ENCODE results near the gene EID2B.

Gene EID2B

DNA sequence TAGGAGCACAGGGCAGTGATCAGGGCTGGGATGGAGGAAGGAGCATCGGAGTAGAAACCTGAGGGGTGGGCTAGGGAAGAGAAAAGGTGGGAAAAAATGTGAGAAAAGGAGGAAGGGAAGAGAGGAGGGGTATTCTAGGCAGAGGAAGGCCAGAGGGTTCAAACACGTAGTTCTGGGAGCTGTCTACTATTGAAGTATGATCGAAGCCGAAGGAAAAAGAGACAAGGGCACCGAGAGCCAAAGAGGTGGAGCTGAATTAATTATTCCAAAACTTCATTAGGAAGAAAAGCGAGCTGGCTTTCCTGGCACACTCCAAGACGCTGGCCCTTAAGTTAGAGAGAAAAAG, 26.1 kb downstream of the EID2B start (continued):
- TF ChIP-seq, protein P1, sequence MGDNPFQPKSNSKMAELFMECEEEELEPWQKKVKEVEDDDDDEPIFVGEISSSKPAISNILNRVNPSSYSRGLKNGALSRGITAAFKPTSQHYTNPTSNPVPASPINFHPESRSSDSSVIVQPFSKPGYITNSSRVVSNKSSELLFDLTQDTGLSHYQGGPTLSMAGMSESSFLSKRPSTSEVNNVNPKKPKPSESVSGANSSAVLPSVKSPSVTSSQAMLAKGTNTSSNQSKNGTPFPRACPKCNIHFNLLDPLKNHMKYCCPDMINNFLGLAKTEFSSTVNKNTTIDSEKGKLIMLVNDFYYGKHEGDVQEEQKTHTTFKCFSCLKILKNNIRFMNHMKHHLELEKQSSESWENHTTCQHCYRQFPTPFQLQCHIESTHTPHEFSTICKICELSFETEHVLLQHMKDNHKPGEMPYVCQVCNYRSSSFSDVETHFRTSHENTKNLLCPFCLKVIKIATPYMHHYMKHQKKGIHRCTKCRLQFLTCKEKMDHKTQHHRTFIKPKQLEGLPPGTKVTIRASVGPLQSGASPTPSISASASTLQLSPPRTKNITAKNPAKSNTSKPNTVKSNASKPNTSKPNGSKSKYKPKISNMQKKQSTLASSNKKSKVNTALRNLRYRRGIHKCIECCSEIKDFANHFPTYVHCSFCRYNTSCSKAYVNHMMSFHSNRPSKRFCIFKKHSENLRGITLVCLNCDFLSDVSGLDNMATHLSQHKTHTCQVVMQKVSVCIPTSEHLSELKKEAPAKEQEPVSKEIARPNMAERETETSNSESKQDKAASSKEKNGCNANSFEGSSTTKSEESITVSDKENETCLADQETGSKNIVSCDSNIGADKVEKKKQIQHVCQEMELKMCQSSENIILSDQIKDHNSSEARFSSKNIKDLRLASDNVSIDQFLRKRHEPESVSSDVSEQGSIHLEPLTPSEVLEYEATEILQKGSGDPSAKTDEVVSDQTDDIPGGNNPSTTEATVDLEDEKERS (tag by site-specific recombination; IDR thresholded peaks at IDR 0.05), result no peak
- TF ChIP-seq ZNF785 (tag by site-specific recombination; IDR thresholded peaks at IDR 0.05), result peak; percentile 53
- TF ChIP-seq ZNF621 (tag by site-specific recombination; IDR thresholded peaks at IDR 0.05), result no peak
- TF ChIP-seq HOXC10 (CRISPR knock-in tag; IDR thresholded peaks at IDR 0.05), result no peak
- no peak for TF ChIP-seq ZNF555 (tag by site-specific recombination; conservative IDR thresholded peaks at IDR 0.05)
- peak; percentile 77 for TF ChIP-seq ZNF366 (tag by site-specific recombination; conservative IDR thresholded peaks at IDR 0.05)
- TF ChIP-seq, protein P2, sequence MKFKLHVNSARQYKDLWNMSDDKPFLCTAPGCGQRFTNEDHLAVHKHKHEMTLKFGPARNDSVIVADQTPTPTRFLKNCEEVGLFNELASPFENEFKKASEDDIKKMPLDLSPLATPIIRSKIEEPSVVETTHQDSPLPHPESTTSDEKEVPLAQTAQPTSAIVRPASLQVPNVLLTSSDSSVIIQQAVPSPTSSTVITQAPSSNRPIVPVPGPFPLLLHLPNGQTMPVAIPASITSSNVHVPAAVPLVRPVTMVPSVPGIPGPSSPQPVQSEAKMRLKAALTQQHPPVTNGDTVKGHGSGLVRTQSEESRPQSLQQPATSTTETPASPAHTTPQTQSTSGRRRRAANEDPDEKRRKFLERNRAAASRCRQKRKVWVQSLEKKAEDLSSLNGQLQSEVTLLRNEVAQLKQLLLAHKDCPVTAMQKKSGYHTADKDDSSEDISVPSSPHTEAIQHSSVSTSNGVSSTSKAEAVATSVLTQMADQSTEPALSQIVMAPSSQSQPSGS (tag by site-specific recombination; IDR thresholded peaks at IDR 0.05; ENCODE audit: low read depth), result no peak
- TF ChIP-seq, protein P3, sequence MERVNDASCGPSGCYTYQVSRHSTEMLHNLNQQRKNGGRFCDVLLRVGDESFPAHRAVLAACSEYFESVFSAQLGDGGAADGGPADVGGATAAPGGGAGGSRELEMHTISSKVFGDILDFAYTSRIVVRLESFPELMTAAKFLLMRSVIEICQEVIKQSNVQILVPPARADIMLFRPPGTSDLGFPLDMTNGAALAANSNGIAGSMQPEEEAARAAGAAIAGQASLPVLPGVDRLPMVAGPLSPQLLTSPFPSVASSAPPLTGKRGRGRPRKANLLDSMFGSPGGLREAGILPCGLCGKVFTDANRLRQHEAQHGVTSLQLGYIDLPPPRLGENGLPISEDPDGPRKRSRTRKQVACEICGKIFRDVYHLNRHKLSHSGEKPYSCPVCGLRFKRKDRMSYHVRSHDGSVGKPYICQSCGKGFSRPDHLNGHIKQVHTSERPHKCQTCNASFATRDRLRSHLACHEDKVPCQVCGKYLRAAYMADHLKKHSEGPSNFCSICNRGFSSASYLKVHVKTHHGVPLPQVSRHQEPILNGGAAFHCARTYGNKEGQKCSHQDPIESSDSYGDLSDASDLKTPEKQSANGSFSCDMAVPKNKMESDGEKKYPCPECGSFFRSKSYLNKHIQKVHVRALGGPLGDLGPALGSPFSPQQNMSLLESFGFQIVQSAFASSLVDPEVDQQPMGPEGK (tag by site-specific recombination; IDR thresholded peaks at IDR 0.05), result no peak
- TF ChIP-seq ZNF600 (tag by site-specific recombination; IDR thresholded peaks at IDR 0.05), result no peak
- TF ChIP-seq, protein P4, sequence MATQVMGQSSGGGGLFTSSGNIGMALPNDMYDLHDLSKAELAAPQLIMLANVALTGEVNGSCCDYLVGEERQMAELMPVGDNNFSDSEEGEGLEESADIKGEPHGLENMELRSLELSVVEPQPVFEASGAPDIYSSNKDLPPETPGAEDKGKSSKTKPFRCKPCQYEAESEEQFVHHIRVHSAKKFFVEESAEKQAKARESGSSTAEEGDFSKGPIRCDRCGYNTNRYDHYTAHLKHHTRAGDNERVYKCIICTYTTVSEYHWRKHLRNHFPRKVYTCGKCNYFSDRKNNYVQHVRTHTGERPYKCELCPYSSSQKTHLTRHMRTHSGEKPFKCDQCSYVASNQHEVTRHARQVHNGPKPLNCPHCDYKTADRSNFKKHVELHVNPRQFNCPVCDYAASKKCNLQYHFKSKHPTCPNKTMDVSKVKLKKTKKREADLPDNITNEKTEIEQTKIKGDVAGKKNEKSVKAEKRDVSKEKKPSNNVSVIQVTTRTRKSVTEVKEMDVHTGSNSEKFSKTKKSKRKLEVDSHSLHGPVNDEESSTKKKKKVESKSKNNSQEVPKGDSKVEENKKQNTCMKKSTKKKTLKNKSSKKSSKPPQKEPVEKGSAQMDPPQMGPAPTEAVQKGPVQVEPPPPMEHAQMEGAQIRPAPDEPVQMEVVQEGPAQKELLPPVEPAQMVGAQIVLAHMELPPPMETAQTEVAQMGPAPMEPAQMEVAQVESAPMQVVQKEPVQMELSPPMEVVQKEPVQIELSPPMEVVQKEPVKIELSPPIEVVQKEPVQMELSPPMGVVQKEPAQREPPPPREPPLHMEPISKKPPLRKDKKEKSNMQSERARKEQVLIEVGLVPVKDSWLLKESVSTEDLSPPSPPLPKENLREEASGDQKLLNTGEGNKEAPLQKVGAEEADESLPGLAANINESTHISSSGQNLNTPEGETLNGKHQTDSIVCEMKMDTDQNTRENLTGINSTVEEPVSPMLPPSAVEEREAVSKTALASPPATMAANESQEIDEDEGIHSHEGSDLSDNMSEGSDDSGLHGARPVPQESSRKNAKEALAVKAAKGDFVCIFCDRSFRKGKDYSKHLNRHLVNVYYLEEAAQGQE (tag by site-specific recombination; IDR thresholded peaks at IDR 0.05), result peak; percentile 37; the same call in 1 of the 2 replicates
- TF ChIP-seq SP3 (tag by site-specific recombination; IDR thresholded peaks at IDR 0.05), result no peak; the same call in 1 of the 2 replicates
- no peak for TF ChIP-seq ZNF561 (tag by site-specific recombination; IDR thresholded peaks at IDR 0.05; ENCODE audit: borderline replicate concordance)
- TF ChIP-seq ZNF544 (tag by site-specific recombination; IDR thresholded peaks at IDR 0.05), result no peak
- TF ChIP-seq, protein P5, sequence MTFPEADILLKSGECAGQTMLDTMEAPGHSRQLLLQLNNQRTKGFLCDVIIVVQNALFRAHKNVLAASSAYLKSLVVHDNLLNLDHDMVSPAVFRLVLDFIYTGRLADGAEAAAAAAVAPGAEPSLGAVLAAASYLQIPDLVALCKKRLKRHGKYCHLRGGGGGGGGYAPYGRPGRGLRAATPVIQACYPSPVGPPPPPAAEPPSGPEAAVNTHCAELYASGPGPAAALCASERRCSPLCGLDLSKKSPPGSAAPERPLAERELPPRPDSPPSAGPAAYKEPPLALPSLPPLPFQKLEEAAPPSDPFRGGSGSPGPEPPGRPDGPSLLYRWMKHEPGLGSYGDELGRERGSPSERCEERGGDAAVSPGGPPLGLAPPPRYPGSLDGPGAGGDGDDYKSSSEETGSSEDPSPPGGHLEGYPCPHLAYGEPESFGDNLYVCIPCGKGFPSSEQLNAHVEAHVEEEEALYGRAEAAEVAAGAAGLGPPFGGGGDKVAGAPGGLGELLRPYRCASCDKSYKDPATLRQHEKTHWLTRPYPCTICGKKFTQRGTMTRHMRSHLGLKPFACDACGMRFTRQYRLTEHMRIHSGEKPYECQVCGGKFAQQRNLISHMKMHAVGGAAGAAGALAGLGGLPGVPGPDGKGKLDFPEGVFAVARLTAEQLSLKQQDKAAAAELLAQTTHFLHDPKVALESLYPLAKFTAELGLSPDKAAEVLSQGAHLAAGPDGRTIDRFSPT (tag by site-specific recombination; IDR thresholded peaks at IDR 0.05), result 0 out of 2 replicates have a peak, but pooled peaks have one; percentile 10
- no peak for TF ChIP-seq OSR2 (tag by site-specific recombination; IDR thresholded peaks at IDR 0.05)
- no peak for TF ChIP-seq ZNF664 (tag by site-specific recombination; IDR thresholded peaks at IDR 0.05)
- TF ChIP-seq ZNF596 (tag by site-specific recombination; IDR thresholded peaks at IDR 0.05), result no peak
- TF ChIP-seq ZNF558 (tag by site-specific recombination; IDR thresholded peaks at IDR 0.05), result no peak
- no peak for TF ChIP-seq ZNF701 (tag by site-specific recombination; IDR thresholded peaks at IDR 0.05)
- peak; percentile 25; the same call in 1 of the 2 replicates for TF ChIP-seq ZBTB17 (tag by site-specific recombination; IDR thresholded peaks at IDR 0.05)
- no peak for TF ChIP-seq ZNF76 (tag by site-specific recombination; IDR thresholded peaks at IDR 0.05; ENCODE audit: borderline replicate concordance, low read depth)
- TF ChIP-seq, protein P6, sequence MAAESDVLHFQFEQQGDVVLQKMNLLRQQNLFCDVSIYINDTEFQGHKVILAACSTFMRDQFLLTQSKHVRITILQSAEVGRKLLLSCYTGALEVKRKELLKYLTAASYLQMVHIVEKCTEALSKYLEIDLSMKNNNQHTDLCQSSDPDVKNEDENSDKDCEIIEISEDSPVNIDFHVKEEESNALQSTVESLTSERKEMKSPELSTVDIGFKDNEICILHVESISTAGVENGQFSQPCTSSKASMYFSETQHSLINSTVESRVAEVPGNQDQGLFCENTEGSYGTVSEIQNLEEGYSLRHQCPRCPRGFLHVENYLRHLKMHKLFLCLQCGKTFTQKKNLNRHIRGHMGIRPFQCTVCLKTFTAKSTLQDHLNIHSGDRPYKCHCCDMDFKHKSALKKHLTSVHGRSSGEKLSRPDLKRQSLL (tag by site-specific recombination; IDR thresholded peaks at IDR 0.05), result no peak
- TF ChIP-seq ZNF623 (tag by site-specific recombination; IDR thresholded peaks at IDR 0.05), result no peak
- TF ChIP-seq ZNF202 (tag by site-specific recombination; IDR thresholded peaks at IDR 0.05; ENCODE audit: borderline replicate concordance), result no peak
- TF ChIP-seq, protein P7, sequence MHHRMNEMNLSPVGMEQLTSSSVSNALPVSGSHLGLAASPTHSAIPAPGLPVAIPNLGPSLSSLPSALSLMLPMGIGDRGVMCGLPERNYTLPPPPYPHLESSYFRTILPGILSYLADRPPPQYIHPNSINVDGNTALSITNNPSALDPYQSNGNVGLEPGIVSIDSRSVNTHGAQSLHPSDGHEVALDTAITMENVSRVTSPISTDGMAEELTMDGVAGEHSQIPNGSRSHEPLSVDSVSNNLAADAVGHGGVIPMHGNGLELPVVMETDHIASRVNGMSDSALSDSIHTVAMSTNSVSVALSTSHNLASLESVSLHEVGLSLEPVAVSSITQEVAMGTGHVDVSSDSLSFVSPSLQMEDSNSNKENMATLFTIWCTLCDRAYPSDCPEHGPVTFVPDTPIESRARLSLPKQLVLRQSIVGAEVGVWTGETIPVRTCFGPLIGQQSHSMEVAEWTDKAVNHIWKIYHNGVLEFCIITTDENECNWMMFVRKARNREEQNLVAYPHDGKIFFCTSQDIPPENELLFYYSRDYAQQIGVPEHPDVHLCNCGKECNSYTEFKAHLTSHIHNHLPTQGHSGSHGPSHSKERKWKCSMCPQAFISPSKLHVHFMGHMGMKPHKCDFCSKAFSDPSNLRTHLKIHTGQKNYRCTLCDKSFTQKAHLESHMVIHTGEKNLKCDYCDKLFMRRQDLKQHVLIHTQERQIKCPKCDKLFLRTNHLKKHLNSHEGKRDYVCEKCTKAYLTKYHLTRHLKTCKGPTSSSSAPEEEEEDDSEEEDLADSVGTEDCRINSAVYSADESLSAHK (tag by site-specific recombination; IDR thresholded peaks at IDR 0.05), result peak; percentile 29; the same call in 1 of the 2 replicates
